Skeletal muscle cell (primary cell): ENCODE data around the gene NKAIN2.
"Not testable (repeated sequence)": the region's sequence is repeated elsewhere in the genome, so short reads cannot be mapped to it uniquely, and the experiment has no call there.

ENCODE experiments used
- DNase-seq: peaks from one replicate; pipeline ENCODE4 v3.0.0-alpha.2; 2010; ENCODE audit warnings: low read depth
- H3K4me3 ChIP-seq: 2 replicates; pipeline ENCODE4 v1.5.1; 2011; ENCODE audit warnings: low read depth, mild to moderate bottlenecking, control low read depth, low read length, moderate library complexity

NKAIN2 gene

GRCh38 chr6:124441450-124441849 is 637.8 kb downstream of the NKAIN2 start:
- no peak overlapping the region for H3K4me3 ChIP-seq
- no peak for DNase-seq

- H3K4me3 ChIP-seq: no peak overlapping the region
- DNase-seq: no peak
Measured at GRCh38 chr6:124443541-124443940, 639.9 kb downstream of the NKAIN2 start.

- no peak for DNase-seq
- H3K4me3 ChIP-seq: no peak overlapping the region
Measured at GRCh38 chr6:124445581-124445980, 641.9 kb downstream of the NKAIN2 start.

- DNase-seq: no peak
- H3K4me3 ChIP-seq: no peak overlapping the region
Measured at GRCh38 chr6:124446961-124447360, 643.3 kb downstream of the NKAIN2 start.

GRCh38 chr6:124459268-124459667 is 655.6 kb downstream of the NKAIN2 start:
- no peak for DNase-seq
- no peak overlapping the region for H3K4me3 ChIP-seq

GRCh38 chr6:124462750-124463149 is 659.1 kb downstream of the NKAIN2 start:
- H3K4me3 ChIP-seq: no peak overlapping the region

GRCh38 chr6:124463271-124463670 is 659.6 kb downstream of the NKAIN2 start:
- H3K4me3 ChIP-seq: no peak overlapping the region
- no peak for DNase-seq

More at GRCh38 chr6:124462750-124463149, 659.1 kb downstream of the NKAIN2 start:
- no peak for DNase-seq

GRCh38 chr6:124464600-124464999 is 660.9 kb downstream of the NKAIN2 start:
- DNase-seq, H3K4me3 ChIP-seq: not testable (repeated sequence)

- no peak for DNase-seq
- no peak overlapping the region for H3K4me3 ChIP-seq
Measured at GRCh38 chr6:124466949-124467348, 663.3 kb downstream of the NKAIN2 start.

- H3K4me3 ChIP-seq: no peak overlapping the region
- DNase-seq: no peak
Measured at GRCh38 chr6:124467366-124467765, 663.7 kb downstream of the NKAIN2 start.

GRCh38 chr6:124470803-124471202 is 667.1 kb downstream of the NKAIN2 start:
- DNase-seq: no peak
- H3K4me3 ChIP-seq: no peak overlapping the region

- no peak for DNase-seq
- H3K4me3 ChIP-seq: no peak overlapping the region
Measured at GRCh38 chr6:124475176-124475575, 671.5 kb downstream of the NKAIN2 start.

GRCh38 chr6:124478906-124479305 is 675.2 kb downstream of the NKAIN2 start:
- no peak for DNase-seq

GRCh38 chr6:124479991-124480430 is 676.3 kb downstream of the NKAIN2 start:
- peak; percentile 12 for DNase-seq
- H3K4me3 ChIP-seq: no peak overlapping the region

More at GRCh38 chr6:124478906-124479305, 675.2 kb downstream of the NKAIN2 start:
- H3K4me3 ChIP-seq: no peak overlapping the region

GRCh38 chr6:124482071-124482491 is 678.4 kb downstream of the NKAIN2 start:
- H3K4me3 ChIP-seq: no peak overlapping the region
- no peak for DNase-seq

- DNase-seq: peak; percentile 16
- H3K4me3 ChIP-seq: no peak overlapping the region
Measured at GRCh38 chr6:124487623-124488431, 684.2 kb downstream of the NKAIN2 start.

GRCh38 chr6:124490122-124490521 is 686.5 kb downstream of the NKAIN2 start:
- peak; percentile 25 for DNase-seq
- H3K4me3 ChIP-seq: no peak overlapping the region

GRCh38 chr6:124493259-124493658 is 689.6 kb downstream of the NKAIN2 start:
- DNase-seq: no peak
- H3K4me3 ChIP-seq: no peak overlapping the region

- H3K4me3 ChIP-seq: no peak overlapping the region
- no peak for DNase-seq
Measured at GRCh38 chr6:124494956-124495664, 691.4 kb downstream of the NKAIN2 start.

GRCh38 chr6:124495665-124496190 is 692.1 kb downstream of the NKAIN2 start:
- H3K4me3 ChIP-seq: no peak overlapping the region
- DNase-seq: no peak
